ENCODE results near the gene RAB40AL. TPM values are rescaled to one million over a fixed set of nuclear protein-coding genes. Genes with fewer than 3 reads are reported as not detected.

RAB40AL gene, protein sequence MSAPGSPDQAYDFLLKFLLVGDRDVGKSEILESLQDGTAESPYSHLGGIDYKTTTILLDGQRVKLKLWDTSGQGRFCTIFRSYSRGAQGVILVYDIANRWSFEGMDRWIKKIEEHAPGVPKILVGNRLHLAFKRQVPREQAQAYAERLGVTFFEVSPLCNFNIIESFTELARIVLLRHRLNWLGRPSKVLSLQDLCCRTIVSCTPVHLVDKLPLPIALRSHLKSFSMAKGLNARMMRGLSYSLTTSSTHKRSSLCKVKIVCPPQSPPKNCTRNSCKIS
- total RNA-seq = 0.14 and 0.37 TPM in 2 replicates

DNA sequence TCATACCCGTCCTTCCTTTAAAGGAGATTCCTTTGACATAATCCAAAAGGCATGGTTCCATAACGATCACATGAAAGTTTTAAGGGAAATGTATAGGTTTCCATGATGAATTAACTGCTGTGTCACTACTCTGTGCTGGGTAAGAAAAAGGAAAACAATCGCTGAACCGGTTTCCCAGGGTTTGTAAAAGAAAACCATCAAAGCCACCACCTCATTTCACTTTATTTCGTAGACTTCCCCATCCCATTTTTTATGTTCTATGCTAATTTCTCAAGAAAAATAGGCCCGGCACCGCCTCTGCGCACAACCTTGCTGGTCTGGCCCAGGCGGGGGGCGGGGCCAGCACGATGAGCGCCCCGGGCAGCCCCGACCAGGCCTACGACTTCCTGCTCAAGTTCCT, at the start of gene RAB40AL:
TSS of gene RAB40AL (plus strand) at position 301 of the 400 bp plus-strand sequence. CDS start at position 348, 47 bp downstream.

Other genes starting within 250 kb of the RAB40AL start
- 13.8 and 16.0 TPM in 2 replicates for gene GPRASP2, start 224.8 kb upstream of the RAB40AL start, total RNA-seq
- 3.7 and 5.0 TPM in 2 replicates for gene GPRASP3, start 216.5 kb upstream of the RAB40AL start, total RNA-seq
- 0.92 and 2.8 TPM in 2 replicates for gene BEX1, start 126.9 kb downstream of the RAB40AL start, total RNA-seq
- gene NXF3, start 155.9 kb downstream of the RAB40AL start, total RNA-seq = not detected in 2 replicates